H1 (cell line): ENCODE results near the gene CLPX. TPM values are rescaled to one million over a fixed set of nuclear protein-coding genes. Genes with fewer than 3 reads are reported as not detected.

Experiments
- CREB1 ChIP-seq: IDR thresholded peaks from 2 replicates; pipeline ENCODE4 v1.6.1; 2012; ENCODE audit warnings: inconsistent platforms
- HDAC2 ChIP-seq, 2 experiments: fragments of 300-600 bp in 1 of 2; sonication (generic) in 1 of 2; IDR thresholded peaks; 2 replicates each; pipeline ENCODE4 v1.6.1; 2011 to 2012; ENCODE audit warnings: low read depth in 2 of 2, low read length in 2 of 2, mild to moderate bottlenecking in 2 of 2, moderate library complexity in 2 of 2, borderline replicate concordance in 1 of 2, inconsistent platforms in 1 of 2
- POLR2AphosphoS5 ChIP-seq: IDR thresholded peaks from 2 replicates; pipeline ENCODE4 v1.6.1; 2011; ENCODE audit warnings: low read depth, low read length
- polyA plus RNA-seq, 7 experiments: library from polyadenylated mRNA; depleted of rRNA in 3 of 7; stranded (reverse) in 5 of 7; unstranded in 2 of 7; fragments of >200 nt in 5 of 7; fragments of 200-250 nt in 2 of 7; gene quantifications; 1 replicate in 5 of 7; 2 replicates in 1 of 7; 4 replicates in 1 of 7; pipeline versions ENCODE4 v1.2.1 to v1.2.3, GENCODE V29; 2011 to 2013; ENCODE audit warnings: missing spikeins in 2 of 7, mixed read lengths in 2 of 7
- total RNA-seq: library from RNA; stranded (reverse); fragmentation: NEBNext Ultra II Directional; extraction: Animal tissue kit (Norgen Biotek cat#: 25700); gene quantifications from 2 replicates; pipeline ENCODE4 v1.2.1, GENCODE V29; 2021

The CLPX gene
- total and polyA plus RNA-seq, 2 of the 8 experiments (the other 6 are each of a cell fraction or from before 2014, with no cell fraction given): 10.5 to 53.6 TPM

DNA sequence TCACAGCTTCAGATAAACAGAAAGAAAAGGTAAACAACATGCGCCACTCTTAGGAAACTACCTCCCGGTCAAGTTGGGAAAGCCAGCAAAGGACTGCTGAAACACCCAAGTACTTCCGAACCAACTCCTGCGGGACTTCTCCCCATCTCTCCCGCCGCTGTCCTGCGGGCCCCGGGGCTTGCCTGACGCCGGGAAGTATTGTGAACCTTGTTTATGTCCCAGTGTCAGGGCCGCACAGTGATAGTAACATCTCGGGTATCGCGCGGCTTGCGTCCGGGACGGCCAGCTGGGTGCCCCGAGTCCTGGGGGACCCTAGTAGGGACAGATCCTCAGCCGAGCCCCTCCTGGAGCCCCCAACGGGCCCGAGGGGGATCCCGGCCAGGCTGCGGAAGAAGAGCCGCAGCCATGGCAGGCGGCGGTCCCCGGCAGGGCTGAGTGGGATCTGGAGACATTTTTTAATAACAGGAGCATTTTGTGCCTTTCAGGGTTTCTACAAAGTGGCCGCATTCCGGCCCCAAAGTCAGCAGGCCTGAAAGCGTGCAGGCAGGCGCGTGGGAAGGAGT, 756 bp downstream of the CLPX start (continued):
- TF ChIP-seq HDAC2 (IDR thresholded peaks at IDR 0.05; ENCODE audit: borderline replicate concordance in 1 of 2, low read depth in 2 of 2, low read length in 2 of 2): 0 out of 4 replicates have a peak, but pooled peaks of 1 of the 2 experiments have one; percentile 30
- TF ChIP-seq POLR2AphosphoS5: peak; percentile 43
- no peak for TF ChIP-seq CREB1
